ENCODE measurements around the gene TACC2.

Gene TACC2

DNA sequence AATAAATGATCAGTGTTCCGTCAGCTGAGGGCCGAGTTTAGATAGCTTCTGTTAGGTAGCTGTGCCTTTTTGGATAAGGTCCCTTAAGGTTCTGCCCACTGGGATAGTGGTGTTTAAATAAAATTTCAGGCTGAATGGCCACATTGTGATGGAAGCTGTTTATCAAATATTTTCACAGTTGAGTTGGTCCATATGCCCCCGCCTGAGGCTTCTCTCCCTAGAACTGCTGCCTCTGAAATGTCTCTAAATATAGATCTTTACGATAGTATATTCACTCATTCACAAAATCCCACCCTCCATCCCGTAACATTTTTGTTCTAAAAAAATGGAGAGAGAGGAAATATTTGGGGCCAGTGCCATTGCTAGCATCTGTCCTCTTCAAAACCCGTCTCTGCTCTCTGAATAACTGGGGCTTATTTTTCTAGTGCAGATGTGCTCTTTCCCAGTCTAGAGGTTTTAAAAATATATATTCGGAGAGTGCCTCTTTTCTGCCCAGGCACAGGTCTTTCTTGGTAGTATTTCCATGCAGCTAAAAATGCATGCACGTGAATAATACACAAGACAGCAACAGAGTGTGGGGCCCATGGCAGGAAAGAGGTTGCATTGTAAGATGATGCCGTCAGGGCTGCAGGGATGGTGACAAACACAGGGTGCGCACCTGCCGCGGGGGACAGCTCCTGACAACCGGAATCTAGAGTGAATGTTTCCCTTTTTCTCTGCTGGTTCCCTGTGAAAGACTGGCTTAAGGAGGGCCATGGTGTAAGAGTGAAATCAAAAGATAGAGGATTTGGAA is 176.7 kb downstream of the TACC2 start:
- no peak for DNase-seq (ENCODE audit: low read depth in 2 of 2)

DNA sequence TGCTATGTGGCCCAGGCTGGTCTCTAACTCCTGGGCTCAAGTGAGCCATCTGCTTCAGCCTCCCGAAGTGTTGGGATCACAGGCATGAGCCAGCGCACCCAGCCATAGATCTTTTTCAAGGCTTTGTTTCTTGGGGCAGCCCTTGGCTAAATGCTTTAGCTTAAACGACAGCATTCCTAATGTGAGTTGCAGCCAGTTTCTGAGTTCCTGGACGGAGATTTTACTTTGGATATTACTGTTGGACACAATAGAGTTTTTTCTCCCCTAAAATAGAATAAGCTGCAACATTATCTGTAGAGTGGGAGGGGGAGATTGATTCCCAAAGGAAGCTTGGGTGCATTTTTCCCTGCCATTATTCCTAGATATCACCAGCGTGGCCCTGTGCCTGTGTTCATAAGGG is 179.1 kb downstream of the TACC2 start:
- no peak for DNase-seq (ENCODE audit: low read depth in 2 of 2)

- DNase-seq (ENCODE audit: low read depth in 2 of 2), result no peak
These were observed 179.8 kb downstream of the TACC2 start for GRCh38 chr10:122168598-122169394.

DNA sequence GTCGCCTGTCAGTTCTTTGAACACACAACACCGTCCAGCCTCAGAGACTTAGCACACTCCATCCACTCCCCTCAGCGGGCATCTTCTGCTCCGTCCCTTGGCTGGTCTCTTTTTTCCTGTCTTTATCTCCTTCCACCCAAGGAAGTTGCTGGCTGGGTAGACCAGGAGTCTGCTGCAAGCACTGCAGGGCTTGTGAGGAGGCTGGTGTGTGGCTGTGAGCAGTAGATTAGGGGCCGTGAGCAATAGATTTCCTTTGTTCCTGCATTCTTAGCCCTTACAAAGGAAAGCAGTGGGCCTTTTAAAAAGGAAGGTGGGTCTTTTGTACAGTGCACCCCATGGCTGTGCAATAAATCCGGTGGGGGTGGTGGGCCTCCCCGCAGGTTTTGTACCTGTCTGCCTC is 181.8 kb downstream of the TACC2 start:
- DNase-seq (ENCODE audit: low read depth in 2 of 2), result no peak

- no peak for DNase-seq (ENCODE audit: low read depth in 2 of 2)
These were observed 182.5 kb downstream of the TACC2 start for GRCh38 chr10:122171302-122172075.

GRCh38 chr10:122172361-122173008 is 183.5 kb downstream of the TACC2 start:
- DNase-seq (ENCODE audit: low read depth in 2 of 2), result no peak

- no peak for DNase-seq (ENCODE audit: low read depth in 2 of 2)
These were observed 184.4 kb downstream of the TACC2 start for GRCh38 chr10:122173337-122173736.

- no peak for DNase-seq (ENCODE audit: low read depth in 2 of 2)
These were observed 184.9 kb downstream of the TACC2 start for GRCh38 chr10:122173766-122174435.

DNA sequence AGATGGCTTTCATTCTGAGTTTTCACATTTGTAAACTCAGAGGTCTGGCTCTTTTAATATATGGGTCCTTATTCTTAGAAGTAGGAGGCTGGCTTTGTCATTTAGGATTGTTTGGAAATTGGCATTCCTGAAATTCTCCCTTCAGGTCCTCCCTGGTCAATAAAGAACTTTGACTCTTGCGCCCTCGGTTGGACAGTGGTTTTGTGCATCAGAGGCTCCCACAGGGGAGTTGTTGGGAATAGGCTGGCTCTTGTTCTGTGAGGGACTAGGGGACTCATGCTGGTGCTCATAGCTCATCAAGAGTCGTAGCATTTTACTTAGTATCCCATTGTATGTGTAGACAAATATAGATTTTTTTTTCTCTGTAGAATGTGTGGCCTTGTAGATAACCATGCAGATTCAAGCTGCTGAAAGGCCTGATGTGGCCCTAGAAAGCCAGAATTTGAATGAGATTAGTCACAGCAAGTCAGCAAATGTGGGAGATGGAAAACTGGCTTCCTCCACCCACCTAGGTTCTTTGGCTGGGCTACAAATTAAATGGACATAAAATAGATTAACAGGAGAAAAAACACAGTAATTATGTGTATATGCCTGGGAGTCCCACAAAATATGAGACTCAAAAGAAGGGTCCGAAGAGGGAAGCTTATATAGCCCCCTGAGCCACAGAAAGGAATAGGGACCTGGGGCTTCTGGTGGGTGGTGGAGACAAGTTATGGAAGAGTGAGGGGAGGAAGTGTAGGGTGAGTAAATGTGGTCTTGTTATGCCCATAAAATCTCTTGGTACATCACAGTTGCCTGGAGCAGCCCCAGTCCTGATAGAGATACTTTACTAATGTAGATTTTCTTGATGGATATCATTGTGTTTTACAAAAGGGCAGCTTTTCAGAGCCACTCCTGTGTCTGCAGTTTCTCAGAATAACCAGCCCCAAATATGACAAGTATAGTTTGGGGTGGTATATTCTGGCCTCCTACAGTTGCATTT is 187.6 kb downstream of the TACC2 start:
- DNase-seq (ENCODE audit: low read depth in 2 of 2), result no peak

- DNase-seq (ENCODE audit: low read depth in 2 of 2), result no peak
These were observed 189.7 kb downstream of the TACC2 start for GRCh38 chr10:122178655-122179054.

- no peak for DNase-seq (ENCODE audit: low read depth in 2 of 2)
These were observed 192.2 kb downstream of the TACC2 start for GRCh38 chr10:122181041-122181732.

- no peak for DNase-seq (ENCODE audit: low read depth in 2 of 2)
These were observed 192.9 kb downstream of the TACC2 start for GRCh38 chr10:122181876-122182275.

GRCh38 chr10:122182308-122182707 is 193.3 kb downstream of the TACC2 start:
- no peak for DNase-seq (ENCODE audit: low read depth in 2 of 2)

GRCh38 chr10:122184254-122184653 is 195.3 kb downstream of the TACC2 start:
- no peak for DNase-seq (ENCODE audit: low read depth in 2 of 2)

GRCh38 chr10:122185643-122186042 is 196.7 kb downstream of the TACC2 start:
- no peak for DNase-seq (ENCODE audit: low read depth in 2 of 2)

GRCh38 chr10:122186816-122187810 is 198.2 kb downstream of the TACC2 start:
- DNase-seq (ENCODE audit: low read depth in 2 of 2), result no peak

- no peak for DNase-seq (ENCODE audit: low read depth in 2 of 2)
These were observed 199.7 kb downstream of the TACC2 start for GRCh38 chr10:122188706-122189105.

- DNase-seq (ENCODE audit: low read depth in 2 of 2), result no peak
These were observed 200.2 kb downstream of the TACC2 start for GRCh38 chr10:122189185-122189584.

Measured in stimulated activated CD8-positive, alpha-beta memory T cell treated with anti-CD3 and anti-CD28 coated beads, Interleukin-15, amount 100 ng/mL, for 48 hours (primary cell).